Skeletal muscle tissue (tissue), 4 donors: ENCODE results near the gene DNAH6. TPM values are rescaled to one million over a fixed set of nuclear protein-coding genes. Genes with fewer than 3 reads are reported as not detected.
"Not testable (repeated sequence)": the region's sequence is repeated elsewhere in the genome, so short reads cannot be mapped to it uniquely, and the experiment has no call there.

Experiments used
- H3K27ac ChIP-seq: one replicate; pipeline ENCODE4 v1.7.0; 2013; ENCODE audit warnings: mild to moderate bottlenecking, low read depth, low read length, inconsistent platforms
- H3K27me3 ChIP-seq, 3 donors: one replicate each; pipeline ENCODE4 v1.7.0; 2013; ENCODE audit warnings: low read length in 3 of 3; ENCODE audit not compliant: control insufficient read depth in 3 of 3, insufficient read depth in 3 of 3
- H3K36me3 ChIP-seq, 3 donors: one replicate each; pipeline ENCODE4 v1.7.0; 2013; ENCODE audit warnings: low read length in 3 of 3; ENCODE audit not compliant: control insufficient read depth in 3 of 3, insufficient read depth in 3 of 3
- H3K4me1 ChIP-seq, 3 donors: one replicate each; pipeline ENCODE4 v1.7.0; 2013; ENCODE audit warnings: low read length in 3 of 3, mild to moderate bottlenecking in 3 of 3; ENCODE audit not compliant: control insufficient read depth in 3 of 3, insufficient read depth in 3 of 3
- H3K4me3 ChIP-seq, 3 donors: one replicate each; pipeline ENCODE4 v1.7.0; 2013; ENCODE audit warnings: low read length in 3 of 3
- H3K9ac ChIP-seq, 3 donors: one replicate each; pipeline ENCODE4 v1.7.0; 2013; ENCODE audit warnings: low read length in 3 of 3, mild to moderate bottlenecking in 3 of 3, moderate library complexity in 2 of 3, low read depth in 1 of 3
- H3K9me3 ChIP-seq, 3 donors: one replicate each; pipeline ENCODE4 v1.7.0; 2013; ENCODE audit warnings: low read length in 3 of 3; ENCODE audit not compliant: control insufficient read depth in 3 of 3
- total RNA-seq: library from RNA; depleted of rRNA; stranded (reverse); fragments of >200 nt; gene quantifications from one replicate; pipeline ENCODE4 v1.2.3, GENCODE V29; 2014
- donor health status: Osteomylitis.

Gene DNAH6
- total RNA-seq, 1 donor from 2014 or later = 1.0 TPM

- H3K27me3 ChIP-seq = peaks cover 0 to 11% (median 0%) of the 10 kb centered on the region in 3 donors
- H3K27ac ChIP-seq = no peak overlapping the region
- H3K9ac ChIP-seq = no peak overlapping the region
- no peaks in the 10 kb centered on the region for H3K36me3 ChIP-seq
- no peaks in the 10 kb centered on the region for H3K4me1 ChIP-seq
- H3K9me3 ChIP-seq = no peaks in the 10 kb centered on the region
- no peak overlapping the region for H3K4me3 ChIP-seq
Observed at GRCh38 chr2:84865181-84865783, 349.0 kb downstream of the DNAH6 start.

- no peak overlapping the region for H3K4me3 ChIP-seq
- no peaks in the 10 kb centered on the region for H3K4me1 ChIP-seq
Observed at GRCh38 chr2:84866122-84866521, 349.8 kb downstream of the DNAH6 start.

GRCh38 chr2:84868327-84868726, 352.0 kb downstream of the DNAH6 start:
- H3K4me3 ChIP-seq, H3K27ac ChIP-seq, H3K27me3 ChIP-seq, H3K4me1 ChIP-seq, H3K9ac ChIP-seq, H3K36me3 ChIP-seq, H3K9me3 ChIP-seq: not testable (repeated sequence)

More at GRCh38 chr2:84866122-84866521, 349.8 kb downstream of the DNAH6 start:
- no peak overlapping the region for H3K9ac ChIP-seq
- H3K27ac ChIP-seq = no peak overlapping the region
- H3K27me3 ChIP-seq = peaks cover 0 to 10% (median 0%) of the 10 kb centered on the region in 3 donors
- H3K36me3 ChIP-seq = no peaks in the 10 kb centered on the region
- H3K9me3 ChIP-seq = no peaks in the 10 kb centered on the region

Other genes with a start within 250 kb of the DNAH6 start
- gene SUCLG1, start 57.2 kb upstream of the DNAH6 start, total RNA-seq = 126 TPM